Gastrocnemius medialis (tissue), 4 donors: ENCODE data around the gene BCL7A. TPM values are rescaled to one million over a fixed set of nuclear protein-coding genes. Genes with fewer than 3 reads are reported as not detected.

Experiments used
- ATAC-seq, 2 donors: fragments of 150-250 bp; one replicate each; pipeline ENCODE4 v1.9.1; 2016
- DNase-seq, 2 donors: peaks; one replicate each; pipeline ENCODE4 v3.0.0-alpha.2; 2019
- H3K27ac ChIP-seq, 4 donors: fragments of 200-600 bp; sonication (generic); 1 replicate in 1 of 4; 2 replicates in 3 of 4; pipeline ENCODE4 v1.5.1; 2016 to 2018; ENCODE audit warnings: mild to moderate bottlenecking in 2 of 4, moderate library complexity in 1 of 4
- H3K27me3 ChIP-seq, 3 donors: fragments of 200-600 bp; sonication (generic) in 2 of 3; 1 replicate in 1 of 3; 2 replicates in 2 of 3; pipeline versions ENCODE4 v1.5.1 to v1.6.0; 2016 to 2019; ENCODE audit warnings: mild to moderate bottlenecking in 1 of 3, moderate library complexity in 1 of 3
- H3K36me3 ChIP-seq, 2 donors: fragments of 200-600 bp; sonication (generic) in 1 of 2; one replicate each; pipeline ENCODE4 v1.5.1; 2017 to 2018
- H3K4me1 ChIP-seq, 2 donors: fragments of 200-600 bp; sonication (generic) in 1 of 2; one replicate each; pipeline ENCODE4 v1.5.1; 2016 to 2017; ENCODE audit warnings: mild to moderate bottlenecking in 2 of 2
- H3K4me3 ChIP-seq, 4 donors: fragments of 200-600 bp; sonication (generic) in 3 of 4; 1 replicate in 1 of 4; 2 replicates in 3 of 4; pipeline ENCODE4 v1.5.1; 2016 to 2019; ENCODE audit warnings: mild to moderate bottlenecking in 2 of 4
- H3K9me3 ChIP-seq, 3 donors: fragments of 200-600 bp; sonication (generic) in 2 of 3; 1 replicate in 1 of 3; 2 replicates in 2 of 3; pipeline ENCODE4 v1.5.1; 2016 to 2019
- CTCF ChIP-seq, 5 experiments: fragments of 450-650 bp in 3 of 5; fragments of 200-600 bp in 2 of 5; sonication (generic) in 2 of 5; IDR thresholded peaks in 4 of 5; conservative IDR thresholded peaks in 1 of 5; 1 replicate in 4 of 5; 2 replicates in 1 of 5; pipeline ENCODE4 v1.5.1; 2016 to 2019; ENCODE audit warnings: antibody characterized with exemption in 5 of 5, mild to moderate bottlenecking in 3 of 5, moderate library complexity in 3 of 5
- POLR2A ChIP-seq, 2 donors: fragments of 450-650 bp; IDR thresholded peaks; one replicate each; pipeline ENCODE4 v1.6.1; 2017; ENCODE audit warnings: antibody characterized with exemption in 2 of 2, mild to moderate bottlenecking in 2 of 2, moderate library complexity in 2 of 2
- in situ Hi-C, 4 donors: fragments of 200-750 bp; cut with MboI; loops; one replicate each; pipeline versions ENCODE4 v1.15.0 to v1.8.0; 2017; ENCODE audit warnings: low sequenced_read_pairs in 4 of 4
- intact Hi-C: fragments of 100-400 bp; cut with DNase I; formaldehyde crosslinking; loops from one replicate; pipeline ENCODE4 v1.15.1; 2023; ENCODE audit warnings: low total_unique reads
- total RNA-seq, 4 donors: library from RNA; depleted of rRNA; stranded (reverse); fragments of >200 nt; gene quantifications; one replicate each; pipeline versions ENCODE4 v1.1.0 to v1.2.3, GENCODE V29; 2016

BCL7A gene
- total RNA-seq, 4 donors from 2014 or later: 9.8 to 23.5 (median 13.7) TPM

- intact Hi-C loops: no loop called here
These were observed 37.0 kb downstream of the BCL7A start for GRCh38 chr12:122058549-122059149.

GRCh38 chr12:122059203-122059960 is 37.7 kb downstream of the BCL7A start:
- in situ Hi-C loops: loop anchor here (5.0 kb wide), 2 partner anchors 63 to 68 kb away; no protein-coding TSS in a partner anchor
- H3K36me3 ChIP-seq: peaks cover 0 to 5% of the 10 kb centered on the region in 2 donors

More at GRCh38 chr12:122058549-122059149, 37.0 kb downstream of the BCL7A start:
- TF ChIP-seq CTCF (IDR thresholded peaks at IDR 0.05 in 4 of 5, conservative IDR thresholded peaks at IDR 0.05 in 1 of 5) (no peak), POLR2A (IDR thresholded peaks at IDR 0.05) (no peak)
- ATAC-seq (no peak), DNase-seq (no peak)
- Histone ChIP-seq H3K9me3 (no peaks in the 10 kb centered on the region), H3K36me3 (peaks cover 0 to 5% of the 10 kb centered on the region in 2 donors), H3K27me3 (no peaks in the 10 kb centered on the region), H3K4me3 (no peak overlapping the region), H3K4me1 (peaks cover 23 to 27% of the 10 kb centered on the region in 2 donors), H3K27ac (no peak overlapping the region)
- in situ Hi-C loops: loop anchor here (5.0 kb wide), 2 partner anchors 64 to 69 kb away; no protein-coding TSS in a partner anchor

GRCh38 chr12:122060081-122060501 is 38.4 kb downstream of the BCL7A start:
- no peaks in the 10 kb centered on the region for H3K27me3 ChIP-seq
- intact Hi-C loops (no loop called here), in situ Hi-C loops (no loop called here)
- no peaks in the 10 kb centered on the region for H3K9me3 ChIP-seq
- TF ChIP-seq CTCF (IDR thresholded peaks at IDR 0.05 in 4 of 5, conservative IDR thresholded peaks at IDR 0.05 in 1 of 5) (no peak), POLR2A (IDR thresholded peaks at IDR 0.05) (no peak)
- H3K27ac ChIP-seq: peak overlapping the region in 3 of 4 donors; percentile 23 to 65 (median 47)
- DNase-seq: peak in 1 of 2 donors; percentile 33
- no peak for ATAC-seq
- H3K36me3 ChIP-seq: peaks cover 0 to 5% of the 10 kb centered on the region in 2 donors
- H3K4me1 ChIP-seq: peaks cover 31 to 34% of the 10 kb centered on the region in 2 donors
- no peak overlapping the region for H3K4me3 ChIP-seq

More at GRCh38 chr12:122059203-122059960, 37.7 kb downstream of the BCL7A start:
- Histone ChIP-seq H3K4me1 (peaks cover 26 to 34% of the 10 kb centered on the region in 2 donors), H3K27me3 (no peaks in the 10 kb centered on the region), H3K9me3 (no peaks in the 10 kb centered on the region), H3K27ac (peak overlapping the region in 3 of 4 donors; percentile 23 to 65 (median 47)), H3K4me3 (no peak overlapping the region)
- ATAC-seq (no peak), DNase-seq (no peak)
- TF ChIP-seq CTCF (IDR thresholded peaks at IDR 0.05 in 4 of 5, conservative IDR thresholded peaks at IDR 0.05 in 1 of 5): no peak
- TF ChIP-seq POLR2A (IDR thresholded peaks at IDR 0.05): no peak
- intact Hi-C loops: no loop called here

- H3K4me1 ChIP-seq: peaks cover 26 to 27% of the 10 kb centered on the region in 2 donors
- H3K36me3 ChIP-seq: peaks cover 0 to 5% of the 10 kb centered on the region in 2 donors
- DNase-seq (no peak), ATAC-seq (no peak)
- intact Hi-C loops (no loop called here), in situ Hi-C loops (no loop called here)
- no peaks in the 10 kb centered on the region for H3K9me3 ChIP-seq
- no peak for TF ChIP-seq POLR2A (IDR thresholded peaks at IDR 0.05)
- TF ChIP-seq CTCF (IDR thresholded peaks at IDR 0.05 in 4 of 5, conservative IDR thresholded peaks at IDR 0.05 in 1 of 5): no peak
- H3K27ac ChIP-seq: no peak overlapping the region
- no peak overlapping the region for H3K4me3 ChIP-seq
- H3K27me3 ChIP-seq: no peaks in the 10 kb centered on the region
These were observed 39.6 kb downstream of the BCL7A start for GRCh38 chr12:122061253-122061652.
